NK-92 treated with Interleukin-12 subunit alpha and Interleukin-12 subunit beta, amount 100 ng/mL, for 24 hours (cell line): Measurements from ENCODE around the gene HDDC3.
A peak's percentile ranks its signal among the peaks of the same experiment; 100 is the strongest.

Source experiments
- DNase-seq: peaks from one replicate; lab custom pipeline; 2025; lab: John Stamatoyannopoulos, UW

HDDC3 gene

GRCh38 chr15:90891346-90891949 is 40.9 kb downstream of the HDDC3 start:
- no peak for DNase-seq

DNA sequence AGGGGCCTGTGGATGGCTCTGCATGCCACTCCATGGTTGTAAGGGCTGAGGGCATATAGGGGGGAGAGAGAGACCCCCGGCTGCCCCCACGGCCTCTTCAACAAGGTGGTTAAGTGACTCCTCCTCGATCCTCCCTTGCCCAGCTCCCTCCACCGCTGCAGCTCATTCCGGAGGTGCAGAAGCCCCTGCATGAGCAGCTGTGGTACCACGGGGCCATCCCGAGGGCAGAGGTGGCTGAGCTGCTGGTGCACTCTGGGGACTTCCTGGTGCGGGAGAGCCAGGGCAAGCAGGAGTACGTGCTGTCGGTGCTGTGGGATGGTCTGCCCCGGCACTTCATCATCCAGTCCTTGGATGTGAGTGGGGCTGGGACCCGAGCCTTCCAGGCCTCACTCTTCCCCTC is 41.5 kb downstream of the HDDC3 start:
- no peak for DNase-seq

- DNase-seq: no peak
Measured at GRCh38 chr15:90889736-90890456, 42.5 kb downstream of the HDDC3 start.

DNA sequence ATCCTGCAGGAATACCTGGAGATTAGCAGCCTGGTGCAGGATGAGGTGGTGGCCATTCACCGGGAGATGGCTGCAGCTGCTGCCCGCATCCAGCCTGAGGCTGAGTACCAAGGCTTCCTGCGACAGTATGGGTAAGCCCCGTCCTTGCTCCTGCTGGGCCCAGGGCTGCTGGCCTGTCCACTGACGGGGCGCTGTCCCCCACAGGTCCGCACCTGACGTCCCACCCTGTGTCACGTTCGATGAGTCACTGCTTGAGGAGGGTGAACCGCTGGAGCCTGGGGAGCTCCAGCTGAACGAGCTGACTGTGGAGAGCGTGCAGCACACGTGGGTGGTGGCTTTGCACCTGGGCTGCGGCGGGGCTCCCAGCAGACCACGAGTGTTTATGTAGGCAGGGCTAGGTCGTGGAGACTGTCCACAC is 43.0 kb downstream of the HDDC3 start:
- DNase-seq: peak; percentile 20

- no peak for DNase-seq
Measured at GRCh38 chr15:90887037-90887481, 45.3 kb downstream of the HDDC3 start.

DNA sequence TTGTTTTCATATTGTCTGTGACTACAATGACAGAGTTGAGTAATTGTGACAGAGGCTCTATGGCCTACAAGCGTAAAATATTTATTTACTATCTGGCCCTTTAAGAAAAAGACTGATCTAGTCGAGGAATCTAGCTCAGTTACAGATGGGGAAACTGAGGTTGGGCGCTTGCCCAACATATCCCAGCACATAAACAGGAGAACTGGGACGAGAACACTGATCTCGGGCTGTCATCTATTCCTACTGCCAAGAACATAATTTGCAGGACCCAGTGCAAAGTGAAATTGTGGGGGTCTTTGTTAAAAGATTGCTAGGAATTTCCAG is 46.1 kb downstream of the HDDC3 start:
- DNase-seq: no peak

DNA sequence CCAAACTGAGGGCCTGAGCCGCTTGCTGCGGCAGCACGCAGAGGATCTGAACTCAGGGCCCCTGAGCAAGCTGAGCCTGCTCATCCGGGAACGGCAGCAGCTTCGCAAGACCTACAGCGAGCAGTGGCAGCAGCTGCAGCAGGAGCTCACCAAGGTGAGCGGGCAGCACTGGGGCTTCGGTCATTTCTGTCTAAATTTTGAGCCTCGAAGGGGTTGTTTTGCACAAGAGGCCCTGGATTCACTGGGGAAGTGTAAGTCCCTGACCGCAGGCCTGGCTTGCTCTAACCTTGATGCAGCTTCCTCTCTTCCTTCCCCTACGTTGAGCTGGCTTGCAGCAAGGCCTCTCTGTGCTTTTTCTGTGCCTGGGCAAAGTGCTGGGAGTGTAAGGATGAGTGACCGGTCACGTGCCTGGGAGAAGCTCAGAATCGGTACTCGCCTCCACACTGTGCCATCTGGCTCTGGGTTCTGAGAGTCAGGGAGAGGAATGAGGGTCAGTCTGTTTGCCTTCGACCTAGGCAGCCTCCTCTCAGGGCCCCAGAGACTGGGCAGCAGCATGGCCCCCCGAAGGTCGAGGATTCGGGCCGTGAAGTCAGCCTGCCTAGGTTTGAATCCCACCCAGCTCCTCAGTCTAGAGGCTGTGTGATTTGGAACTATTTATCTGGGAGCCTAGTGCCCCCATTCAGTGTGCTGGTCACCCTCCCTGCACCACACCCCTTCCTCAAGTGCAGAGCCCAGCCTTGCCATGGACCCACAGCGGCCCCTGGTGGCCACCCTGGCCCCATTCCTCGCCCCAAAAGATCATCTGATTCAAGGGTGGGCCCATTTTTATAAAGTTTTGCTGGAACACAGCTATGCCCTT is 46.7 kb downstream of the HDDC3 start:
- DNase-seq: peak; percentile 38

- DNase-seq: no peak
Measured at GRCh38 chr15:90884719-90885431, 47.5 kb downstream of the HDDC3 start.

DNA sequence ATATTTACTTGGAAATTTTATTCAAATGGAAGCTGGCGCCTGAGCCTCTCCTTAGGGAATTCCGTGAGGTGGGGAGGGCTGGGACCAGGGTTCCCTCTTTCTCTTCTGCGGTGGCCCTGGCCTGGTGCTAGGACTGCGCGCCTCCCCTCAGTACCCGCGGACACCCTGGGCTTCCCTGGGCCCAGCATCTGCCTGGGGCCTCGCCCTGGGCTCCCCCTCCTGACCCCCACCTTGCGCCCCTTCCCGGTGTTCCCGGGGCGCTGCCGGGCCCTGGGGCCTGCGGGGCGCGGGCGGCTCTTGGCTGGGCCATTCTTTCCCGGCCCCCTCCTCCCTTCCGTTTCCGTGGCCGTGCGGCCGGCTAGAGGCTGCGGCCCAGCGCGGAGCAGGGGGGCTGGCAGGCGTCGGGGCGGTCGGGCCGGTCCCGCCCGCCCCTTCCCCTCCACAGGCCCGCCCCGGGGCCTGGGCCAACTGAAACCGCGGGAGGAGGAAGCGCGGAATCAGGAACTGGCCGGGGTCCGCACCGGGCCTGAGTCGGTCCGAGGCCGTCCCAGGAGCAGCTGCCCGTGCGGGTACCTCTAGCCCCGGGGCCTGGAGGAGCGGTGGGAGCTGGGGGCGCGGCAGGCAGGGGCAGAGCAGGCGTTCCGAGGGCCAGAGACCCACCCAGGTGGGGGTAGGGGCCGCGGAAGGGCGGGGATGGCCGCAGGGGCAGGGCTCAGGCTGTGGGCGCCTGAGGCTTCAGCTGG is 48.2 kb downstream of the HDDC3 start, which contains the start of gene FES:
TSS of gene FES (plus strand) at position 529 of the 743 bp plus-strand sequence. CDS start 542 bp downstream, outside the sequence.
- DNase-seq: no peak

- DNase-seq: no peak
Measured at GRCh38 chr15:90883526-90883975, 48.8 kb downstream of the HDDC3 start.

GRCh38 chr15:90882781-90883525 is 49.4 kb downstream of the HDDC3 start:
- DNase-seq: no peak

- no peak for DNase-seq
Measured at GRCh38 chr15:90881978-90882721, 50.2 kb downstream of the HDDC3 start.

DNA sequence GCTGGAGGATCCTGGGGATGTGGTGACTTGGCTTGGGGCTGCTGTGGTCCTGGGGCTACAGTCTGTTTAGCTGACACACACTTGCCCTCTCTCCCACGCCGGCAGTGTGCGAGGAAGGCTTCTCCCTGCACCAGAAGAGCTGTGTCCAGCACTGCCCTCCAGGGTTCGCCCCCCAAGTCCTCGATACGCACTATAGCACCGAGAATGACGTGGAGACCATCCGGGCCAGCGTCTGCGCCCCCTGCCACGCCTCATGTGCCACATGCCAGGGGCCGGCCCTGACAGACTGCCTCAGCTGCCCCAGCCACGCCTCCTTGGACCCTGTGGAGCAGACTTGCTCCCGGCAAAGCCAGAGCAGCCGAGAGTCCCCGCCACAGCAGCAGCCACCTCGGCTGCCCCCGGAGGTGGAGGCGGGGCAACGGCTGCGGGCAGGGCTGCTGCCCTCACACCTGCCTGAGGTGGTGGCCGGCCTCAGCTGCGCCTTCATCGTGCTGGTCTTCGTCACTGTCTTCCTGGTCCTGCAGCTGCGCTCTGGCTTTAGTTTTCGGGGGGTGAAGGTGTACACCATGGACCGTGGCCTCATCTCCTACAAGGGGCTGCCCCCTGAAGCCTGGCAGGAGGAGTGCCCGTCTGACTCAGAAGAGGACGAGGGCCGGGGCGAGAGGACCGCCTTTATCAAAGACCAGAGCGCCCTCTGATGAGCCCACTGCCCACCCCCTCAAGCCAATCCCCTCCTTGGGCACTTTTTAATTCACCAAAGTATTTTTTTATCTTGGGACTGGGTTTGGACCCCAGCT is 51.0 kb downstream of the HDDC3 start:
- no peak for DNase-seq

- DNase-seq: no peak
Measured at GRCh38 chr15:90880381-90881145, 51.8 kb downstream of the HDDC3 start.
